GM23338 (cell line): ENCODE results near the gene CNGB1.

ENCODE experiments used
- EZH2 ChIP-seq: fragments of 200-600 bp; sonication (generic); IDR thresholded peaks from one replicate; pipeline ENCODE4 v1.8.0; 2017; ENCODE audit warnings: antibody characterized with exemption, mild to moderate bottlenecking, low read depth; ENCODE audit not compliant: unreplicated experiment
- EZH2phosphoT487 ChIP-seq: fragments of 200-600 bp; sonication (generic); IDR thresholded peaks from one replicate; pipeline ENCODE4 v1.8.1; 2018; ENCODE audit warnings: antibody characterized with exemption; ENCODE audit not compliant: unreplicated experiment
- JUNB ChIP-seq: IDR thresholded peaks from one replicate; pipeline ENCODE4 v1.6.1; 2016; ENCODE audit warnings: antibody characterized with exemption; ENCODE audit not compliant: unreplicated experiment
- POLR2AphosphoS5 ChIP-seq: IDR thresholded peaks from 2 replicates; pipeline ENCODE4 v1.6.1; 2016; ENCODE audit warnings: antibody characterized with exemption, low read depth
- TF ChIP-seq, protein P1 (sequence below), 2 experiments: fragments of 200-600 bp in 1 of 2; sonication (generic) in 1 of 2; conservative IDR thresholded peaks; 2 replicates each; pipeline versions ENCODE4 v1.5.1 to v1.6.1; 2016 to 2017; ENCODE audit warnings: antibody characterized with exemption in 2 of 2, low read depth in 2 of 2, mild to moderate bottlenecking in 2 of 2, moderate library complexity in 1 of 2

- TF ChIP-seq, protein P1, sequence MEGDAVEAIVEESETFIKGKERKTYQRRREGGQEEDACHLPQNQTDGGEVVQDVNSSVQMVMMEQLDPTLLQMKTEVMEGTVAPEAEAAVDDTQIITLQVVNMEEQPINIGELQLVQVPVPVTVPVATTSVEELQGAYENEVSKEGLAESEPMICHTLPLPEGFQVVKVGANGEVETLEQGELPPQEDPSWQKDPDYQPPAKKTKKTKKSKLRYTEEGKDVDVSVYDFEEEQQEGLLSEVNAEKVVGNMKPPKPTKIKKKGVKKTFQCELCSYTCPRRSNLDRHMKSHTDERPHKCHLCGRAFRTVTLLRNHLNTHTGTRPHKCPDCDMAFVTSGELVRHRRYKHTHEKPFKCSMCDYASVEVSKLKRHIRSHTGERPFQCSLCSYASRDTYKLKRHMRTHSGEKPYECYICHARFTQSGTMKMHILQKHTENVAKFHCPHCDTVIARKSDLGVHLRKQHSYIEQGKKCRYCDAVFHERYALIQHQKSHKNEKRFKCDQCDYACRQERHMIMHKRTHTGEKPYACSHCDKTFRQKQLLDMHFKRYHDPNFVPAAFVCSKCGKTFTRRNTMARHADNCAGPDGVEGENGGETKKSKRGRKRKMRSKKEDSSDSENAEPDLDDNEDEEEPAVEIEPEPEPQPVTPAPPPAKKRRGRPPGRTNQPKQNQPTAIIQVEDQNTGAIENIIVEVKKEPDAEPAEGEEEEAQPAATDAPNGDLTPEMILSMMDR (conservative IDR thresholded peaks at IDR 0.05; ENCODE audit: low read depth in 2 of 2), result no peak
- TF ChIP-seq POLR2AphosphoS5, result no peak
- no peak for TF ChIP-seq EZH2phosphoT487
- no peak for TF ChIP-seq JUNB
- no peak for TF ChIP-seq EZH2
Measured at GRCh38 chr16:57944970-57945739, 25.8 kb downstream of the CNGB1 start.
